H1 (cell line): ENCODE results near the gene CA10. TPM values are rescaled to one million over a fixed set of nuclear protein-coding genes. Genes with fewer than 3 reads are reported as not detected.

Experiments used
- EZH2 ChIP-seq: fragments of 200-600 bp; sonication (generic); IDR thresholded peaks from 2 replicates; pipeline ENCODE4 v1.7.1; 2012; ENCODE audit warnings: low read depth, mild to moderate bottlenecking, moderate library complexity, low read length, inconsistent platforms; ENCODE audit not compliant: severe bottlenecking
- RXRA ChIP-seq: IDR thresholded peaks from 2 replicates; pipeline ENCODE4 v1.6.1; 2011; ENCODE audit warnings: low read depth, mild to moderate bottlenecking, low read length, moderate library complexity; ENCODE audit not compliant: insufficient read depth
- SIRT6 ChIP-seq: IDR thresholded peaks from one replicate; pipeline ENCODE4 v1.7.1; 2012; ENCODE audit warnings: low read length, inconsistent platforms
- polyA plus RNA-seq, 7 experiments: library from polyadenylated mRNA; depleted of rRNA in 3 of 7; stranded (reverse) in 5 of 7; unstranded in 2 of 7; fragments of >200 nt in 5 of 7; fragments of 200-250 nt in 2 of 7; gene quantifications; 1 replicate in 5 of 7; 2 replicates in 1 of 7; 4 replicates in 1 of 7; pipeline versions ENCODE4 v1.2.1 to v1.2.3, GENCODE V29; 2011 to 2013; ENCODE audit warnings: missing spikeins in 2 of 7, mixed read lengths in 2 of 7
- total RNA-seq: library from RNA; stranded (reverse); fragmentation: NEBNext Ultra II Directional; extraction: Animal tissue kit (Norgen Biotek cat#: 25700); gene quantifications from 2 replicates; pipeline ENCODE4 v1.2.1, GENCODE V29; 2021
- TF ChIP-seq, protein P1 (sequence below): fragments of 300-600 bp; sonication (generic); IDR thresholded peaks from 2 replicates; pipeline ENCODE4 v1.7.1; 2012; ENCODE audit warnings: low read length, moderate library complexity, mild to moderate bottlenecking, inconsistent platforms; ENCODE audit not compliant: insufficient replicate concordance

CA10 gene
- total and polyA plus RNA-seq, 2 of the 8 experiments (the other 6 are each of a cell fraction or from before 2014, with no cell fraction given), result 0.60 to 0.63 TPM

DNA sequence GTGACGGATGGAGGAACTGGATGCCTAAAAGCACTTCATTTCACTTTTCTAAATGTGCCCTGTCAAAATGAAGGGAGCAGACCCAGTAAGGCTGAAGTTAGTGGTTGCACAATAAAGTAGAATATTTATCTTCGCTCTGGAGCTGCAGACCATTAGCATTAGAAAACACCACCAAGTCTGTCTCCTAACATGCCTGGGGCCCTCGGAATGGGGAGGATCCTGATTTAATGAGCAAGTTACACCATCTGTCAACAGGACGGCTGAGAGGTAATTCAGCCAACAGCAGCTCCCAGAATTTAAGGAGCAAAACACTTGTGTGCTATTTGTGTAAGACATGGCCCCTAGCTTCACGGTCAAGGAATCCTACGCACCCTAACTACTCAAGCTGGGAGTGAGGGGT lies 22.3 kb downstream of the CA10 start (continued):
- TF ChIP-seq, protein P1, sequence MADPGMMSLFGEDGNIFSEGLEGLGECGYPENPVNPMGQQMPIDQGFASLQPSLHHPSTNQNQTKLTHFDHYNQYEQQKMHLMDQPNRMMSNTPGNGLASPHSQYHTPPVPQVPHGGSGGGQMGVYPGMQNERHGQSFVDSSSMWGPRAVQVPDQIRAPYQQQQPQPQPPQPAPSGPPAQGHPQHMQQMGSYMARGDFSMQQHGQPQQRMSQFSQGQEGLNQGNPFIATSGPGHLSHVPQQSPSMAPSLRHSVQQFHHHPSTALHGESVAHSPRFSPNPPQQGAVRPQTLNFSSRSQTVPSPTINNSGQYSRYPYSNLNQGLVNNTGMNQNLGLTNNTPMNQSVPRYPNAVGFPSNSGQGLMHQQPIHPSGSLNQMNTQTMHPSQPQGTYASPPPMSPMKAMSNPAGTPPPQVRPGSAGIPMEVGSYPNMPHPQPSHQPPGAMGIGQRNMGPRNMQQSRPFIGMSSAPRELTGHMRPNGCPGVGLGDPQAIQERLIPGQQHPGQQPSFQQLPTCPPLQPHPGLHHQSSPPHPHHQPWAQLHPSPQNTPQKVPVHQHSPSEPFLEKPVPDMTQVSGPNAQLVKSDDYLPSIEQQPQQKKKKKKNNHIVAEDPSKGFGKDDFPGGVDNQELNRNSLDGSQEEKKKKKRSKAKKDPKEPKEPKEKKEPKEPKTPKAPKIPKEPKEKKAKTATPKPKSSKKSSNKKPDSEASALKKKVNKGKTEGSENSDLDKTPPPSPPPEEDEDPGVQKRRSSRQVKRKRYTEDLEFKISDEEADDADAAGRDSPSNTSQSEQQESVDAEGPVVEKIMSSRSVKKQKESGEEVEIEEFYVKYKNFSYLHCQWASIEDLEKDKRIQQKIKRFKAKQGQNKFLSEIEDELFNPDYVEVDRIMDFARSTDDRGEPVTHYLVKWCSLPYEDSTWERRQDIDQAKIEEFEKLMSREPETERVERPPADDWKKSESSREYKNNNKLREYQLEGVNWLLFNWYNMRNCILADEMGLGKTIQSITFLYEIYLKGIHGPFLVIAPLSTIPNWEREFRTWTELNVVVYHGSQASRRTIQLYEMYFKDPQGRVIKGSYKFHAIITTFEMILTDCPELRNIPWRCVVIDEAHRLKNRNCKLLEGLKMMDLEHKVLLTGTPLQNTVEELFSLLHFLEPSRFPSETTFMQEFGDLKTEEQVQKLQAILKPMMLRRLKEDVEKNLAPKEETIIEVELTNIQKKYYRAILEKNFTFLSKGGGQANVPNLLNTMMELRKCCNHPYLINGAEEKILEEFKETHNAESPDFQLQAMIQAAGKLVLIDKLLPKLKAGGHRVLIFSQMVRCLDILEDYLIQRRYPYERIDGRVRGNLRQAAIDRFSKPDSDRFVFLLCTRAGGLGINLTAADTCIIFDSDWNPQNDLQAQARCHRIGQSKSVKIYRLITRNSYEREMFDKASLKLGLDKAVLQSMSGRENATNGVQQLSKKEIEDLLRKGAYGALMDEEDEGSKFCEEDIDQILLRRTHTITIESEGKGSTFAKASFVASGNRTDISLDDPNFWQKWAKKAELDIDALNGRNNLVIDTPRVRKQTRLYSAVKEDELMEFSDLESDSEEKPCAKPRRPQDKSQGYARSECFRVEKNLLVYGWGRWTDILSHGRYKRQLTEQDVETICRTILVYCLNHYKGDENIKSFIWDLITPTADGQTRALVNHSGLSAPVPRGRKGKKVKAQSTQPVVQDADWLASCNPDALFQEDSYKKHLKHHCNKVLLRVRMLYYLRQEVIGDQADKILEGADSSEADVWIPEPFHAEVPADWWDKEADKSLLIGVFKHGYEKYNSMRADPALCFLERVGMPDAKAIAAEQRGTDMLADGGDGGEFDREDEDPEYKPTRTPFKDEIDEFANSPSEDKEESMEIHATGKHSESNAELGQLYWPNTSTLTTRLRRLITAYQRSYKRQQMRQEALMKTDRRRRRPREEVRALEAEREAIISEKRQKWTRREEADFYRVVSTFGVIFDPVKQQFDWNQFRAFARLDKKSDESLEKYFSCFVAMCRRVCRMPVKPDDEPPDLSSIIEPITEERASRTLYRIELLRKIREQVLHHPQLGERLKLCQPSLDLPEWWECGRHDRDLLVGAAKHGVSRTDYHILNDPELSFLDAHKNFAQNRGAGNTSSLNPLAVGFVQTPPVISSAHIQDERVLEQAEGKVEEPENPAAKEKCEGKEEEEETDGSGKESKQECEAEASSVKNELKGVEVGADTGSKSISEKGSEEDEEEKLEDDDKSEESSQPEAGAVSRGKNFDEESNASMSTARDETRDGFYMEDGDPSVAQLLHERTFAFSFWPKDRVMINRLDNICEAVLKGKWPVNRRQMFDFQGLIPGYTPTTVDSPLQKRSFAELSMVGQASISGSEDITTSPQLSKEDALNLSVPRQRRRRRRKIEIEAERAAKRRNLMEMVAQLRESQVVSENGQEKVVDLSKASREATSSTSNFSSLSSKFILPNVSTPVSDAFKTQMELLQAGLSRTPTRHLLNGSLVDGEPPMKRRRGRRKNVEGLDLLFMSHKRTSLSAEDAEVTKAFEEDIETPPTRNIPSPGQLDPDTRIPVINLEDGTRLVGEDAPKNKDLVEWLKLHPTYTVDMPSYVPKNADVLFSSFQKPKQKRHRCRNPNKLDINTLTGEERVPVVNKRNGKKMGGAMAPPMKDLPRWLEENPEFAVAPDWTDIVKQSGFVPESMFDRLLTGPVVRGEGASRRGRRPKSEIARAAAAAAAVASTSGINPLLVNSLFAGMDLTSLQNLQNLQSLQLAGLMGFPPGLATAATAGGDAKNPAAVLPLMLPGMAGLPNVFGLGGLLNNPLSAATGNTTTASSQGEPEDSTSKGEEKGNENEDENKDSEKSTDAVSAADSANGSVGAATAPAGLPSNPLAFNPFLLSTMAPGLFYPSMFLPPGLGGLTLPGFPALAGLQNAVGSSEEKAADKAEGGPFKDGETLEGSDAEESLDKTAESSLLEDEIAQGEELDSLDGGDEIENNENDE, result no peak
- TF ChIP-seq EZH2 (no peak), SIRT6 (no peak), RXRA (no peak)
- TF ChIP-seq, all 59 proteins: peak for 0
